Measurements from ENCODE around the gene FOXO3. TPM values are rescaled to one million over a fixed set of nuclear protein-coding genes. Genes with fewer than 3 reads are reported as not detected.

The FOXO3 gene
- total and polyA plus RNA-seq, 2 donors (not counting 3 experiments of a cell fraction or from before 2014, with no cell fraction given): 14.4 to 16.9 TPM

GRCh38 chr6:108541843-108542759, 18.6 kb upstream of the FOXO3 start:
- Histone ChIP-seq H4K20me1 (replicated peaks; ENCODE audit: control insufficient read depth, extremely low read depth, insufficient read depth, low read length) (no peaks in the 10 kb centered on the region), H3K4me2 (ENCODE audit: insufficient read depth, low read length) (no peak overlapping the region), H3K27me3 (ENCODE audit: control insufficient read depth in 2 of 2, insufficient read depth in 2 of 2, low read length in 2 of 2) (peaks cover 0 to 8% of the 10 kb centered on the region in 2 experiments), H3K36me3 (ENCODE audit: control insufficient read depth in 2 of 2, extremely low read depth in 1 of 2, insufficient read depth in 2 of 2, low read length in 2 of 2) (no peaks in the 10 kb centered on the region), H3K9ac (replicated peaks; ENCODE audit: extremely low read depth, insufficient read depth, low read length) (no peak overlapping the region), H3K9me3 (replicated peaks; ENCODE audit: control insufficient read depth, insufficient read depth, low read length) (no peaks in the 10 kb centered on the region), H3K27ac (ENCODE audit: insufficient read depth, low read depth, low read length) (no peak overlapping the region), H2AFZ (ENCODE audit: low read depth, low read length) (peak overlapping the region; percentile 65), H3K9me1 (replicated peaks; ENCODE audit: control insufficient read depth, extremely low read depth, insufficient read depth, low read length) (no peaks in the 10 kb centered on the region), H3K4me1 (ENCODE audit: control insufficient read depth, extremely low read depth, insufficient read depth, low read length) (no peaks in the 10 kb centered on the region), H3K4me3 (replicated peaks in 1 of 3; ENCODE audit: insufficient read depth in 1 of 3, low read depth in 1 of 3, low read length in 3 of 3) (no peak overlapping the region), H3K79me2 (ENCODE audit: control insufficient read depth, insufficient read depth, low read length) (no peaks in the 10 kb centered on the region)
- TF ChIP-seq MYC (IDR thresholded peaks at IDR 0.05; ENCODE audit: low read depth, low read length): no peak
- no peak for TF ChIP-seq GATA2 (IDR thresholded peaks at IDR 0.05; ENCODE audit: insufficient read depth, insufficient read length, low read depth, low read length)
- peak; percentile 71 to 80 for TF ChIP-seq CTCF (IDR thresholded peaks at IDR 0.05; ENCODE audit: extremely low read depth in 1 of 2, insufficient read depth in 1 of 2, low read depth in 1 of 2, low read length in 2 of 2)
- no peak for TF ChIP-seq MAX (IDR thresholded peaks at IDR 0.05; ENCODE audit: insufficient read depth, insufficient read length)
- TF ChIP-seq FOS (IDR thresholded peaks at IDR 0.05; ENCODE audit: borderline replicate concordance, insufficient read depth, low read length): no peak
- no peak for TF ChIP-seq JUN (IDR thresholded peaks at IDR 0.05; ENCODE audit: borderline replicate concordance, insufficient read depth, insufficient read length, low read depth)
- no peak for TF ChIP-seq POLR2AphosphoS5 (IDR thresholded peaks at IDR 0.05; ENCODE audit: insufficient read depth, low read depth, low read length)
- TF ChIP-seq POLR2A (IDR thresholded peaks at IDR 0.05; ENCODE audit: low read depth, low read length): no peak
- FAIRE-seq: peak; percentile 96
- BruUV-seq (replicated peaks): no TSS peak
- intact Hi-C loops (cut with micrococcal nuclease): loop anchor here (1.0 kb wide), 5 partner anchors 16 to 531 kb away; no protein-coding TSS in a partner anchor
- POLR2A ChIA-PET: no interaction called here
- dilution Hi-C loops (cut with MboI; ENCODE audit: extremely low pct_ligation_motif_present, low sequenced_read_pairs): no loop called here
- peak; percentile 83 for DNase-seq (ENCODE audit: low read depth, low spot score)
- CTCF ChIA-PET: interaction anchor here (0.7 to 7.7 kb wide), 33 partner anchors 9 to 1497 kb away, joined by 3 to 211 read pairs (median 5); partner anchors contain the start of genes ARMC2 and FOXO3
